Skin epidermis (tissue), 12 donors: Measurements from ENCODE around the gene GABBR2.

ENCODE experiments used
- H3K27ac ChIP-seq, 21 experiments: fragments of 200-600 bp; sonication (generic) in 11 of 21; one replicate each; pipeline ENCODE4 v1.5.0; 2020; ENCODE audit warnings: mild to moderate bottlenecking in 3 of 21, inconsistent platforms in 2 of 21, moderate library complexity in 2 of 21
- H3K4me3 ChIP-seq, 7 experiments: fragments of 200-600 bp; sonication (generic) in 2 of 7; one replicate each; pipeline ENCODE4 v1.5.0; 2020; ENCODE audit warnings: inconsistent platforms in 2 of 7, mild to moderate bottlenecking in 2 of 7, moderate library complexity in 1 of 7

GABBR2 gene

GRCh38 chr9:98576354-98576753 lies 132.4 kb downstream of the GABBR2 start:
- Histone ChIP-seq H3K4me3 (no peak overlapping the region), H3K27ac (no peak overlapping the region)

GRCh38 chr9:98575379-98576346 lies 133.1 kb downstream of the GABBR2 start:
- H3K27ac ChIP-seq = no peak overlapping the region
- H3K4me3 ChIP-seq = no peak overlapping the region

GRCh38 chr9:98573749-98574278 lies 134.9 kb downstream of the GABBR2 start:
- no peak overlapping the region for H3K27ac ChIP-seq
- H3K4me3 ChIP-seq = no peak overlapping the region

- Histone ChIP-seq H3K27ac (no peak overlapping the region), H3K4me3 (no peak overlapping the region)
Observed at GRCh38 chr9:98572796-98573195, 135.9 kb downstream of the GABBR2 start.

- Histone ChIP-seq H3K4me3 (no peak overlapping the region), H3K27ac (no peak overlapping the region)
Observed at GRCh38 chr9:98572054-98572627, 136.6 kb downstream of the GABBR2 start.

GRCh38 chr9:98571643-98572042 lies 137.1 kb downstream of the GABBR2 start:
- Histone ChIP-seq H3K4me3 (no peak overlapping the region), H3K27ac (no peak overlapping the region)

- no peak overlapping the region for H3K27ac ChIP-seq
Observed at GRCh38 chr9:98570663-98571440, 137.9 kb downstream of the GABBR2 start.

GRCh38 chr9:98570055-98570454 lies 138.7 kb downstream of the GABBR2 start:
- no peak overlapping the region for H3K27ac ChIP-seq

More at GRCh38 chr9:98570663-98571440, 137.9 kb downstream of the GABBR2 start:
- no peak overlapping the region for H3K4me3 ChIP-seq

GRCh38 chr9:98569491-98569890 lies 139.2 kb downstream of the GABBR2 start:
- Histone ChIP-seq H3K4me3 (no peak overlapping the region), H3K27ac (no peak overlapping the region)

More at GRCh38 chr9:98570055-98570454, 138.7 kb downstream of the GABBR2 start:
- H3K4me3 ChIP-seq = no peak overlapping the region

- no peak overlapping the region for H3K4me3 ChIP-seq
- no peak overlapping the region for H3K27ac ChIP-seq
Observed at GRCh38 chr9:98568909-98569469, 139.7 kb downstream of the GABBR2 start.

GRCh38 chr9:98568234-98568908 lies 140.4 kb downstream of the GABBR2 start:
- H3K27ac ChIP-seq = no peak overlapping the region

GRCh38 chr9:98567540-98568233 lies 141.0 kb downstream of the GABBR2 start:
- Histone ChIP-seq H3K4me3 (no peak overlapping the region), H3K27ac (no peak overlapping the region)

More at GRCh38 chr9:98568234-98568908, 140.4 kb downstream of the GABBR2 start:
- no peak overlapping the region for H3K4me3 ChIP-seq

GRCh38 chr9:98565152-98566135 lies 143.3 kb downstream of the GABBR2 start:
- Histone ChIP-seq H3K27ac (no peak overlapping the region), H3K4me3 (no peak overlapping the region)

- H3K4me3 ChIP-seq = no peak overlapping the region
- no peak overlapping the region for H3K27ac ChIP-seq
Observed at GRCh38 chr9:98564714-98565113, 144.0 kb downstream of the GABBR2 start.

GRCh38 chr9:98563988-98564387 lies 144.7 kb downstream of the GABBR2 start:
- H3K4me3 ChIP-seq = no peak overlapping the region
- H3K27ac ChIP-seq = no peak overlapping the region

GRCh38 chr9:98563212-98563907 lies 145.4 kb downstream of the GABBR2 start:
- Histone ChIP-seq H3K27ac (no peak overlapping the region), H3K4me3 (no peak overlapping the region)

GRCh38 chr9:98559561-98559960 lies 149.2 kb downstream of the GABBR2 start:
- H3K27ac ChIP-seq = no peak overlapping the region
- H3K4me3 ChIP-seq = no peak overlapping the region
